GM19468 (cell line): ENCODE data around the gene KAT8.
"Not testable (repeated sequence)": the region's sequence is repeated elsewhere in the genome, so short reads cannot be mapped to it uniquely, and the experiment has no call there.

ENCODE experiments used
- ATAC-seq: cut with Tn5 transposase; IDR thresholded peaks from one replicate; pipeline ENCODE4 v1.9.1; 2021; ENCODE audit warnings: mild to moderate bottlenecking, moderate library complexity, moderate number of reproducible peaks; ENCODE audit not compliant: unreplicated experiment; ENCODE audit errors: extremely low read depth

KAT8 gene

GRCh38 chr16:31143011-31143693 is 25.7 kb downstream of the KAT8 start:
- ATAC-seq, result no peak

- ATAC-seq, result no peak
Measured at GRCh38 chr16:31143694-31144148, 26.3 kb downstream of the KAT8 start.

GRCh38 chr16:31144418-31144817 is 27.0 kb downstream of the KAT8 start:
- not testable (repeated sequence) for ATAC-seq

GRCh38 chr16:31145398-31145990 is 28.0 kb downstream of the KAT8 start:
- no peak for ATAC-seq

GRCh38 chr16:31147574-31147973 is 30.1 kb downstream of the KAT8 start:
- no peak for ATAC-seq

GRCh38 chr16:31148281-31148728 is 30.8 kb downstream of the KAT8 start:
- no peak for ATAC-seq

- ATAC-seq, result no peak
Measured at GRCh38 chr16:31148896-31149295, 31.4 kb downstream of the KAT8 start.

- ATAC-seq, result no peak
Measured at GRCh38 chr16:31149332-31149731, 31.9 kb downstream of the KAT8 start.

GRCh38 chr16:31149894-31150890 is 32.7 kb downstream of the KAT8 start, which contains the start of gene PRSS36:
TSS of gene PRSS36 (minus strand) at chr16:31150066. CDS start at chr16:31150035, 31 bp downstream.
- no peak for ATAC-seq

- not testable (repeated sequence) for ATAC-seq
Measured at GRCh38 chr16:31150976-31151375, 33.5 kb downstream of the KAT8 start.

GRCh38 chr16:31157136-31157535 is 39.7 kb downstream of the KAT8 start:
- no peak for ATAC-seq

- no peak for ATAC-seq
Measured at GRCh38 chr16:31167315-31167714, 49.9 kb downstream of the KAT8 start.

GRCh38 chr16:31168848-31169247 is 51.4 kb downstream of the KAT8 start:
- ATAC-seq, result no peak

- ATAC-seq, result not testable (repeated sequence)
Measured at GRCh38 chr16:31170048-31170447, 52.6 kb downstream of the KAT8 start.

GRCh38 chr16:31177136-31177535 is 59.7 kb downstream of the KAT8 start:
- ATAC-seq, result no peak

GRCh38 chr16:31179219-31179746 is 61.8 kb downstream of the KAT8 start:
- ATAC-seq, result no peak

GRCh38 chr16:31179747-31180459 is 62.4 kb downstream of the KAT8 start, which contains the start of gene FUS:
TSS of gene FUS (plus strand) at chr16:31180139. CDS start at chr16:31180215, 76 bp downstream.
- ATAC-seq, result peak; percentile 29
